MG63 (cell line): ENCODE results near the gene LOC128125822.
"Not testable (repeated sequence)": the region's sequence is repeated elsewhere in the genome, so short reads cannot be mapped to it uniquely, and the experiment has no call there.

Experiments
- DNase-seq: peaks from one replicate; pipeline ENCODE4 v3.0.0-alpha.2; 2020
- H3K27me3 ChIP-seq: fragments of 250-450 bp; sonication (Bioruptor Pico); 2 replicates; pipeline ENCODE4 v1.5.1; 2020; ENCODE audit warnings: mild to moderate bottlenecking, moderate library complexity
- H3K36me3 ChIP-seq: fragments of 250-450 bp; sonication (Bioruptor Pico); 2 replicates; pipeline ENCODE4 v1.5.1; 2020; ENCODE audit warnings: mild to moderate bottlenecking, moderate library complexity
- H3K4me3 ChIP-seq: fragments of 250-450 bp; sonication (Bioruptor Pico); 2 replicates; pipeline ENCODE4 v1.5.1; 2020; ENCODE audit warnings: mild to moderate bottlenecking, moderate library complexity
- H3K9me3 ChIP-seq: fragments of 250-450 bp; sonication (Bioruptor Pico); 2 replicates; pipeline ENCODE4 v1.5.1; 2020; ENCODE audit warnings: mild to moderate bottlenecking, moderate library complexity

The LOC128125822 gene

GRCh38 chr6:63573899-63574553, 1.7 kb downstream of the LOC128125822 start:
- DNase-seq, result peak; percentile 7
- no peaks in the 10 kb centered on the region for H3K9me3 ChIP-seq
- peak overlapping the region; percentile 75 for H3K4me3 ChIP-seq

DNA sequence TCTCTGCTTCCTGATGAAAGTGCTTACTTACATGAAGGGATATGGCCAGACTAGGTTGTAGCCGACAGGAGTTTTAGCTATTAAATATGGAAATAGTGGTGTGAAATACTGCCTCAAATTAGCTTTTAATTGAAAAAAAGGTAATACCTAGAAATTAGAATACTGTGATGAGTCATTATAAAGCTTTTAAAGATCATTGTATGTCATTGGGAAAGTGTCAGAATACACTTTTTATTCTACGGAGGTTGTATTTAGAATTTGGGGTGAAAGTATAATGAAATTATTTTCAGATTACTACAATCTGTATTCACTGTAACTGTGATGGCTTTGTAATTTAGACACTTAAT, 2.2 kb downstream of the LOC128125822 start:
- Histone ChIP-seq H3K36me3 (peaks cover 43% of the 10 kb centered on the region), H3K27me3 (no peaks in the 10 kb centered on the region), H3K9me3 (no peaks in the 10 kb centered on the region), H3K4me3 (peak overlapping the region; percentile 75)
- no peak for DNase-seq

More at GRCh38 chr6:63573899-63574553, 1.7 kb downstream of the LOC128125822 start:
- no peaks in the 10 kb centered on the region for H3K27me3 ChIP-seq
- peaks cover 38% of the 10 kb centered on the region for H3K36me3 ChIP-seq

DNA sequence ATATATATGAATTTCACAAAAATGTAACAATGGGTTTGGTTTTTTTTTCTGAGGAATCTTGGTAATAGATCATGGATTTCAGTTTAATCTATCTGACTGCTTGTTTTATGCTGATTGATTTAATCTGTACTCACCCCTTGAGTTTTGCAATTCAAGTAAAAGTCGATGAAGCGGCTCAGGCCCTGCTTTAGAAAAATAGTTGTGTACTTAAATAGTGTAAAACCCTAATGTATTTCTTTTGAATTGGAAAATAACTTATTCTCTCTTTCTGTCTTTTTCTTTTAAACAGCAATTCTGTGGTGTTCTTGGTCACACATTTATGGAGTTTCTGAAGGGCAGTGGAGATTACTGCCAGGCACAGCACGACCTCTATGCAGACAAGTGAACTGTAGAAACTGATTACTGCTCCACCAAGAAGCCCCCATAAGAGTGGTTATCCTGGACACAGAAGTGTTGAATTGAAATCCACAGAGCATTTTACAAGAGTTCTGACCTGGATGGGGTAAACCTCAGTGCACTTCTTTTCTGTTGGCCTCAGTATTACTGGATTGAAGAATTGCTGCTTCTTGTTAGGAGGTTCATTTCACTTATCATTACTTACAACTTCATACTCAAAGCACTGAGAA, 4.0 kb downstream of the LOC128125822 start:
- no peaks in the 10 kb centered on the region for H3K9me3 ChIP-seq
- H3K4me3 ChIP-seq, result no peak overlapping the region
- peaks cover 54% of the 10 kb centered on the region for H3K36me3 ChIP-seq
- DNase-seq, result no peak
- H3K27me3 ChIP-seq, result no peaks in the 10 kb centered on the region

DNA sequence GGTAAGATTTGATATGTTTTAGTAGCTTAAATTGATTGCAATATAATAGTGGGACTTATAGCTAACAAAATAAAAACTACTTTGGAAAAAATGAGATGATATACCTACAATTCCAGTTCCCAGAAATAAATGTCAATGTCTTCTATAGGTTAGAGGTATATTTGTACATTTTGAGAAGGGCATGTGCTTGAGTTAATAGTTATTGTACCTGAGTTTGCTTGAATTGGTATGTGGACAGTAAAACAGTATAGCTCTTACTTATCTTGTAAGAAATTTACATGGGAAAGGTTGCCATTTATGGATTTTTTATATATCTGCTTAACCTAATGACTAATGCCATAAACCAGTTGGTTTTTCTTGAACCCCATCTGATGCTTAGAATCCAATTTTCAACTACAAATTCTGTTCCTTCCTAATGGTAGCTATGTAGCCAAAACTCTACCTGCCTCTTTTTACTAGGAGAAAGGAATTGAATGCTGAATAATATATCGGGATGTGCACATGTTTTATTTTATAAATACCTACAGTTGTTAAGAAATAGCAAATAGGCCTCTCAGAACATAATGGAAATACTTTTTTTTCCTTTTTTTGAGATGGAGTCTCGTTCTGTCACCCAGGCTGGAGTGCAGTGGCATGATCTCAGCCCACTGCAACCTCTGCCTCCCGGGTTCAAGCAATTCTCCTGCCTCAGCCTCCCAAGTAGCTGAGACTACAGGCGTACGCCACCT, 4.9 kb downstream of the LOC128125822 start:
- Histone ChIP-seq H3K4me3 (no peak overlapping the region), H3K27me3 (no peaks in the 10 kb centered on the region), H3K36me3 (peaks cover 59% of the 10 kb centered on the region), H3K9me3 (no peaks in the 10 kb centered on the region)
- DNase-seq, result no peak

- H3K36me3 ChIP-seq, result peaks cover 62% of the 10 kb centered on the region
Measured at GRCh38 chr6:63578757-63579156, 6.5 kb downstream of the LOC128125822 start.

DNA sequence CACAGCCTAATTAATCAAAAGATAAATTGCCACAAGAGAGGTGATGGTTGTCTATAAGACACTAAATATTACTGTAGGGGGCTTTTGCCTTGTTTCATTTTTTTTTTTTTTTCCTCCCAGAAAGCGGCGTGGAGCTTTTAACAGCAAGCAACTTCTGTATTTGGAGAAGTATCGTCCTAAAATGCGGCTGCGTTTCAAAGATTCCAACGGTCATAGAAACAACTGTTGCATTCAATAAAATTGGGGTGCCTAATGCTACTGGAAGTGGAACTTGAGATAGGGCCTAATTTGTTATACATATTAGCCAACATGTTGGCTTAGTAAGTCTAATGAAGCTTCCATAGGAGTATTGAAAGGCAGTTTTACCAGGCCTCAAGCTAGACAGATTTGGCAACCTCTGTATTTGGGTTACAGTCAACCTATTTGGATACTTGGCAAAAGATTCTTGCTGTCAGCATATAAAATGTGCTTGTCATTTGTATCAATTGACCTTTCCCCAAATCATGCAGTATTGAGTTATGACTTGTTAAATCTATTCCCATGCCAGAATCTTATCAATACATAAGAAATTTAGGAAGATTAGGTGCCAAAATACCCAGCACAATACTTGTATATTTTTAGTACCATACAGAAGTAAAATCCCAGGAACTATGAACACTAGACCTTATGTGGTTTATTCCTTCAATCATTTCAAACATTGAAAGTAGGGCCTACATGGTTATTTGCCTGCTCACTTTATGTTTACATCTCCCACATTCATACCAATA, 7.8 kb downstream of the LOC128125822 start:
- no peak for DNase-seq

More at GRCh38 chr6:63578757-63579156, 6.5 kb downstream of the LOC128125822 start:
- Histone ChIP-seq H3K4me3 (no peak overlapping the region), H3K27me3 (no peaks in the 10 kb centered on the region), H3K9me3 (no peaks in the 10 kb centered on the region)
- DNase-seq, result no peak

GRCh38 chr6:63580704-63580961, 8.4 kb downstream of the LOC128125822 start:
- no peak for DNase-seq
- no peak overlapping the region for H3K4me3 ChIP-seq
- no peaks in the 10 kb centered on the region for H3K9me3 ChIP-seq
- peaks cover 52% of the 10 kb centered on the region for H3K36me3 ChIP-seq
- H3K27me3 ChIP-seq, result no peaks in the 10 kb centered on the region

More for the DNA sequence above, 7.8 kb downstream of the LOC128125822 start:
- no peaks in the 10 kb centered on the region for H3K9me3 ChIP-seq
- no peak overlapping the region for H3K4me3 ChIP-seq
- peaks cover 52% of the 10 kb centered on the region for H3K36me3 ChIP-seq
- H3K27me3 ChIP-seq, result no peaks in the 10 kb centered on the region

- DNase-seq, result no peak
- no peaks in the 10 kb centered on the region for H3K27me3 ChIP-seq
- no peak overlapping the region for H3K4me3 ChIP-seq
- no peaks in the 10 kb centered on the region for H3K9me3 ChIP-seq
- peaks cover 48% of the 10 kb centered on the region for H3K36me3 ChIP-seq
Measured at GRCh38 chr6:63581355-63582013, 9.2 kb downstream of the LOC128125822 start.

GRCh38 chr6:63582579-63583231, 10.4 kb downstream of the LOC128125822 start:
- no peak overlapping the region for H3K4me3 ChIP-seq
- no peaks in the 10 kb centered on the region for H3K9me3 ChIP-seq
- H3K36me3 ChIP-seq, result peaks cover 37% of the 10 kb centered on the region
- H3K27me3 ChIP-seq, result no peaks in the 10 kb centered on the region
- no peak for DNase-seq

DNA sequence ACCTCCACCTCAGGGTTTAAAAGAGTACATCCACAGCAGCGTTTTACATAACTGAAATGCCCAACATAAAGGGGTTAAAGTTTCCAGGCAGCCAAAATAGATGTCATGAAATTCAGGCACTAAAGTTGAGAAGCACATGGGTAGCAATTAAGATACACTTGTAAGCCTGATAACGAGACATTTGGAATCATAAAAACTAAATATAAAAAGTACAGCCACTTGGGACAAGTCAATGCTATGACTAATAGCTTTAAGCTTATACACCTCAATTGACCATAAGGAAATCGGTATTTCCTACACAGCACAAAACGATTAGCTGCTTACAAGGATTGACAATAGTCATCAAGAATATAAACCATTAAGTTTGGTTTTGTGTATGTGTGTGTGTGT, 11.8 kb downstream of the LOC128125822 start:
- Histone ChIP-seq H3K9me3 (no peaks in the 10 kb centered on the region), H3K36me3 (peaks cover 23% of the 10 kb centered on the region), H3K4me3 (no peak overlapping the region), H3K27me3 (no peaks in the 10 kb centered on the region)
- no peak for DNase-seq

- H3K9me3 ChIP-seq, result no peaks in the 10 kb centered on the region
- DNase-seq, result no peak
- H3K4me3 ChIP-seq, result no peak overlapping the region
- H3K27me3 ChIP-seq, result no peaks in the 10 kb centered on the region
- H3K36me3 ChIP-seq, result peaks cover 19% of the 10 kb centered on the region
Measured at GRCh38 chr6:63584566-63584965, 12.3 kb downstream of the LOC128125822 start.

GRCh38 chr6:63585652-63586051, 13.4 kb downstream of the LOC128125822 start:
- H3K27me3 ChIP-seq, H3K4me3 ChIP-seq, H3K36me3 ChIP-seq, DNase-seq, H3K9me3 ChIP-seq: not testable (repeated sequence)

GRCh38 chr6:63589952-63590411, 17.7 kb downstream of the LOC128125822 start:
- no peaks in the 10 kb centered on the region for H3K36me3 ChIP-seq
- no peak for DNase-seq
- H3K4me3 ChIP-seq, result no peak overlapping the region
- no peaks in the 10 kb centered on the region for H3K27me3 ChIP-seq
- no peaks in the 10 kb centered on the region for H3K9me3 ChIP-seq

DNA sequence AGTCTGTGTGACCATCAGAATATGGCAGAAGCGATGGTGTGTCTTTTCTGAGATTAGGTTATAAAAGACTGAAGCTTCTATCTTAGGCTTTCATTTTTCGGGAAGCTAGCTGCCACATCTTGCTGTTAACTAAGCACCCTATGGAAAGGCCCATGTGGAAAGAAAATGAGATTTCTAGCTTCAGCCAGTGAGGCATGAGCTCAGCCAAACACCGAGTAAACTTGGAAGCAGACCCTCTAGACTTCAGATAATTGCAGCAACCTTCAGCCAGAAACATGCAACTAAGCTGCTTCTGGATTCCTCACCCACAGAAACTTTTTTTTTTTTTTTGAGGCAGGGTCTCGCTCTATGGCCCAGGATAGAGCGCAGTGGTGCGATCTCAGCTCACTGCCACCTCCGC, 20.6 kb downstream of the LOC128125822 start:
- DNase-seq, result no peak
- no peak overlapping the region for H3K4me3 ChIP-seq

GRCh38 chr6:63597141-63598048, 25.1 kb downstream of the LOC128125822 start:
- H3K4me3 ChIP-seq, result no peak overlapping the region
- no peaks in the 10 kb centered on the region for H3K27me3 ChIP-seq
- no peak for DNase-seq
- no peaks in the 10 kb centered on the region for H3K9me3 ChIP-seq
- H3K36me3 ChIP-seq, result no peaks in the 10 kb centered on the region

More for the DNA sequence above, 20.6 kb downstream of the LOC128125822 start:
- H3K9me3 ChIP-seq, result no peaks in the 10 kb centered on the region
- H3K27me3 ChIP-seq, result no peaks in the 10 kb centered on the region
- no peaks in the 10 kb centered on the region for H3K36me3 ChIP-seq
